GM19468 (cell line): Measurements from ENCODE around the gene NOTCH2NLA.
"Not testable (repeated sequence)": the region's sequence is repeated elsewhere in the genome, so short reads cannot be mapped to it uniquely, and the experiment has no call there.

Experiments
- ATAC-seq: cut with Tn5 transposase; IDR thresholded peaks from one replicate; pipeline ENCODE4 v1.9.1; 2021; ENCODE audit warnings: mild to moderate bottlenecking, moderate library complexity, moderate number of reproducible peaks; ENCODE audit not compliant: unreplicated experiment; ENCODE audit errors: extremely low read depth

NOTCH2NLA gene

DNA sequence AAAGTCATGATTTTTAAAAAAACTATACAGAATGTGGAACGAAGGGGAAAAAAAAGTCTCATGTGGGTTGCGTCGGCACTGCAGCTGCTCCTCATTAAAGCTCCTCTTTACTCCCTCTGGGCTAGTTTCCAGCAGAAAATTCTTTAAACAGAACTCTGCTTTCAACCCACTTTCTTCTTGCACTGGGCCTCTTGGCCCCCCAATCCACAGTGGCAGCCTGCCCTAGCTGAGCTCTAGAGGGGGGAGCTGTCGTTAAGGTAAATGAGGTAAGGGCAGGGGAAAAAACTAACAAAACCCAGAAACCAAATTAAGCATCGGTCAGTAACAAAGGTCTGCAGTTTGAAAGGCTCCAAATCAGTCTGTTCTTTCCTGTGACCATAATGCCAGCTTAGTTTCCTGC, 54.3 kb downstream of the NOTCH2NLA start:
- not testable (repeated sequence) for ATAC-seq

GRCh38 chr1:146167740-146168139, 61.1 kb downstream of the NOTCH2NLA start:
- ATAC-seq, result not testable (repeated sequence)

DNA sequence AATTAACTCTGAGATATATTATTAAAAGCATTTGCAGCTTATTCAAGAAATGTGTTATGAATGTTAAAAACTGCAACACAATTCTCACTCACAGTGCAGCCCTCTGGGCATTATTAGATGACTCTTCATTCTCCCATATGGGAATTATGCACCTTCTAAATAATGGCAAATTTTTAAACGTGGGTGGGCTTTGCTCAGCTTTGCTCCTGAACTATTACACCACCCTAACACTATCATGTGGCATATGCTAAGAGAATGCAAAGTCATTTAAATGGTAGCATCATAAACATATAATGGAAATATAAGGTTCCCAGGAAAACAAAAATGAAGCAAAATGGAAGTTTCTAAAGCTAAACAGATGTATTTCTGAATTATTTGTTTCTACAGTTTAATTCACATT, 61.5 kb downstream of the NOTCH2NLA start:
- ATAC-seq, result not testable (repeated sequence)

- not testable (repeated sequence) for ATAC-seq
Observed at GRCh38 chr1:146144465-146144864, 84.4 kb downstream of the NOTCH2NLA start, which contains the start of gene NBPF10. TSS of gene NBPF10 (minus strand) at chr1:146144804. CDS start at chr1:146144769, 35 bp downstream.
